Transverse colon (tissue), 3 donors: ENCODE measurements around the gene LGALS4.
A peak's percentile ranks its signal among the peaks of the same experiment; 100 is the strongest.

ENCODE experiments used
- EP300 ChIP-seq: sonication (generic); formaldehyde crosslinking; IDR thresholded peaks from one replicate; pipeline ENCODE4 v1.6.1; 2017; ENCODE audit warnings: antibody characterized with exemption, low read depth
- POLR2A ChIP-seq: fragments of 450-650 bp; IDR thresholded peaks from one replicate; pipeline ENCODE4 v1.6.1; 2016; ENCODE audit warnings: antibody characterized with exemption, mild to moderate bottlenecking, moderate library complexity
- POLR2AphosphoS5 ChIP-seq, 3 donors: sonication (generic); formaldehyde crosslinking; IDR thresholded peaks; one replicate each; pipeline ENCODE4 v1.6.1; 2016; ENCODE audit warnings: antibody characterized with exemption in 3 of 3

GRCh38 chr19:38819231-38819920 is 6.6 kb upstream of the LGALS4 start:
- TF ChIP-seq EP300 (peak; percentile 42), POLR2A (peak; percentile 18), POLR2AphosphoS5 (IDR thresholded peaks at IDR 0.05) (peak; percentile 35 to 86 (median 73))
